ENCODE results near the gene UGGT1.

The UGGT1 gene

GRCh38 chr2:128134573-128134972 lies 43.6 kb downstream of the UGGT1 start:
- ATAC-seq (replicated peaks; ENCODE audit: extremely low read depth, poor library complexity, severe bottlenecking) (no peak), DNase-seq (ENCODE audit: low spot score in 2 of 2) (no peak)
- no peak overlapping the region for H3K4me3 Mint-ChIP-seq
- H3K27ac Mint-ChIP-seq (ENCODE audit: low read depth) = no peak overlapping the region
- H3K4me1 Mint-ChIP-seq = peaks cover 5% of the 10 kb centered on the region
- H3K27me3 Mint-ChIP-seq = no peaks in the 10 kb centered on the region
- H3K9me3 Mint-ChIP-seq = no peaks in the 10 kb centered on the region
- peaks cover 70% of the 10 kb centered on the region for H3K36me3 Mint-ChIP-seq (ENCODE audit: insufficient read depth)

GRCh38 chr2:128137094-128137616 lies 46.2 kb downstream of the UGGT1 start:
- Mint-ChIP-seq H3K4me1 (no peaks in the 10 kb centered on the region), H3K27ac (ENCODE audit: low read depth) (no peak overlapping the region), H3K4me3 (no peak overlapping the region), H3K9me3 (no peaks in the 10 kb centered on the region), H3K36me3 (ENCODE audit: insufficient read depth) (peaks cover 57% of the 10 kb centered on the region), H3K27me3 (no peaks in the 10 kb centered on the region)
- ATAC-seq (replicated peaks; ENCODE audit: extremely low read depth, poor library complexity, severe bottlenecking) = no peak
- no peak for DNase-seq (ENCODE audit: low spot score in 2 of 2)

- no peak overlapping the region for H3K27ac Mint-ChIP-seq (ENCODE audit: low read depth)
- DNase-seq (ENCODE audit: low spot score in 2 of 2) = no peak
- no peaks in the 10 kb centered on the region for H3K4me1 Mint-ChIP-seq
- no peak overlapping the region for H3K4me3 Mint-ChIP-seq
- H3K36me3 Mint-ChIP-seq (ENCODE audit: insufficient read depth) = peaks cover 46% of the 10 kb centered on the region
- no peaks in the 10 kb centered on the region for H3K9me3 Mint-ChIP-seq
- no peaks in the 10 kb centered on the region for H3K27me3 Mint-ChIP-seq
- ATAC-seq (replicated peaks; ENCODE audit: extremely low read depth, poor library complexity, severe bottlenecking) = no peak
Observed at GRCh38 chr2:128139624-128140023, 48.6 kb downstream of the UGGT1 start.

GRCh38 chr2:128145651-128146050 lies 54.7 kb downstream of the UGGT1 start:
- no peak for ATAC-seq (replicated peaks; ENCODE audit: extremely low read depth, poor library complexity, severe bottlenecking)
- no peaks in the 10 kb centered on the region for H3K27me3 Mint-ChIP-seq
- H3K27ac Mint-ChIP-seq (ENCODE audit: low read depth) = no peak overlapping the region
- no peaks in the 10 kb centered on the region for H3K4me1 Mint-ChIP-seq
- no peak overlapping the region for H3K4me3 Mint-ChIP-seq
- no peak for DNase-seq (ENCODE audit: low spot score in 2 of 2)
- H3K9me3 Mint-ChIP-seq = no peaks in the 10 kb centered on the region
- peaks cover 38% of the 10 kb centered on the region for H3K36me3 Mint-ChIP-seq (ENCODE audit: insufficient read depth)

- Mint-ChIP-seq H3K27ac (ENCODE audit: low read depth) (no peak overlapping the region), H3K36me3 (ENCODE audit: insufficient read depth) (peaks cover 63% of the 10 kb centered on the region), H3K9me3 (no peaks in the 10 kb centered on the region), H3K4me1 (peaks cover 12% of the 10 kb centered on the region), H3K4me3 (no peak overlapping the region), H3K27me3 (no peaks in the 10 kb centered on the region)
- DNase-seq (ENCODE audit: low spot score in 2 of 2) (no peak), ATAC-seq (replicated peaks; ENCODE audit: extremely low read depth, poor library complexity, severe bottlenecking) (no peak)
Observed at GRCh38 chr2:128153786-128154185, 62.8 kb downstream of the UGGT1 start.

- H3K4me1 Mint-ChIP-seq = peaks cover 12% of the 10 kb centered on the region
- ATAC-seq (replicated peaks; ENCODE audit: extremely low read depth, poor library complexity, severe bottlenecking) (no peak), DNase-seq (ENCODE audit: low spot score in 2 of 2) (no peak)
- no peaks in the 10 kb centered on the region for H3K9me3 Mint-ChIP-seq
- no peaks in the 10 kb centered on the region for H3K27me3 Mint-ChIP-seq
- H3K36me3 Mint-ChIP-seq (ENCODE audit: insufficient read depth) = peaks cover 65% of the 10 kb centered on the region
- H3K27ac Mint-ChIP-seq (ENCODE audit: low read depth) = peak overlapping the region; percentile 22
- H3K4me3 Mint-ChIP-seq = no peak overlapping the region
Observed at GRCh38 chr2:128154225-128154624, 63.2 kb downstream of the UGGT1 start.

- Mint-ChIP-seq H3K27me3 (no peaks in the 10 kb centered on the region), H3K4me1 (peaks cover 12% of the 10 kb centered on the region), H3K36me3 (ENCODE audit: insufficient read depth) (peaks cover 73% of the 10 kb centered on the region), H3K4me3 (no peak overlapping the region), H3K9me3 (no peaks in the 10 kb centered on the region), H3K27ac (ENCODE audit: low read depth) (no peak overlapping the region)
- no peak for DNase-seq (ENCODE audit: low spot score in 2 of 2)
- ATAC-seq (replicated peaks; ENCODE audit: extremely low read depth, poor library complexity, severe bottlenecking) = no peak
Observed at GRCh38 chr2:128155970-128156369, 65.0 kb downstream of the UGGT1 start.

- H3K36me3 Mint-ChIP-seq (ENCODE audit: insufficient read depth) = peaks cover 73% of the 10 kb centered on the region
- no peak overlapping the region for H3K4me3 Mint-ChIP-seq
- H3K9me3 Mint-ChIP-seq = no peaks in the 10 kb centered on the region
- H3K4me1 Mint-ChIP-seq = peaks cover 12% of the 10 kb centered on the region
- no peaks in the 10 kb centered on the region for H3K27me3 Mint-ChIP-seq
- ATAC-seq (replicated peaks; ENCODE audit: extremely low read depth, poor library complexity, severe bottlenecking) (no peak), DNase-seq (ENCODE audit: low spot score in 2 of 2) (no peak)
- H3K27ac Mint-ChIP-seq (ENCODE audit: low read depth) = no peak overlapping the region
Observed at GRCh38 chr2:128156812-128157211, 65.8 kb downstream of the UGGT1 start.

- DNase-seq (ENCODE audit: low spot score in 2 of 2) = no peak
- peaks cover 76% of the 10 kb centered on the region for H3K36me3 Mint-ChIP-seq (ENCODE audit: insufficient read depth)
- no peaks in the 10 kb centered on the region for H3K27me3 Mint-ChIP-seq
- peaks cover 12% of the 10 kb centered on the region for H3K4me1 Mint-ChIP-seq
- no peak overlapping the region for H3K27ac Mint-ChIP-seq (ENCODE audit: low read depth)
- ATAC-seq (replicated peaks; ENCODE audit: extremely low read depth, poor library complexity, severe bottlenecking) = no peak
- H3K4me3 Mint-ChIP-seq = no peak overlapping the region
- no peaks in the 10 kb centered on the region for H3K9me3 Mint-ChIP-seq
Observed at GRCh38 chr2:128157644-128158043, 66.6 kb downstream of the UGGT1 start.

- DNase-seq (ENCODE audit: low spot score in 2 of 2) (no peak), ATAC-seq (replicated peaks; ENCODE audit: extremely low read depth, poor library complexity, severe bottlenecking) (no peak)
- Mint-ChIP-seq H3K9me3 (no peaks in the 10 kb centered on the region), H3K36me3 (ENCODE audit: insufficient read depth) (peaks cover 71% of the 10 kb centered on the region), H3K27ac (ENCODE audit: low read depth) (no peak overlapping the region), H3K27me3 (no peaks in the 10 kb centered on the region), H3K4me1 (peaks cover 12% of the 10 kb centered on the region), H3K4me3 (no peak overlapping the region)
Observed at GRCh38 chr2:128158176-128158575, 67.2 kb downstream of the UGGT1 start.

GRCh38 chr2:128159437-128159836 lies 68.4 kb downstream of the UGGT1 start:
- no peaks in the 10 kb centered on the region for H3K9me3 Mint-ChIP-seq
- no peak overlapping the region for H3K4me3 Mint-ChIP-seq
- H3K27me3 Mint-ChIP-seq = no peaks in the 10 kb centered on the region
- no peak for DNase-seq (ENCODE audit: low spot score in 2 of 2)
- no peak overlapping the region for H3K27ac Mint-ChIP-seq (ENCODE audit: low read depth)
- peaks cover 11% of the 10 kb centered on the region for H3K4me1 Mint-ChIP-seq
- peaks cover 72% of the 10 kb centered on the region for H3K36me3 Mint-ChIP-seq (ENCODE audit: insufficient read depth)
- ATAC-seq (replicated peaks; ENCODE audit: extremely low read depth, poor library complexity, severe bottlenecking) = no peak

- Mint-ChIP-seq H3K4me1 (peaks cover 7% of the 10 kb centered on the region), H3K27me3 (no peaks in the 10 kb centered on the region), H3K9me3 (no peaks in the 10 kb centered on the region), H3K36me3 (ENCODE audit: insufficient read depth) (peaks cover 69% of the 10 kb centered on the region), H3K4me3 (no peak overlapping the region), H3K27ac (ENCODE audit: low read depth) (no peak overlapping the region)
- no peak for ATAC-seq (replicated peaks; ENCODE audit: extremely low read depth, poor library complexity, severe bottlenecking)
- no peak for DNase-seq (ENCODE audit: low spot score in 2 of 2)
Observed at GRCh38 chr2:128160616-128161275, 69.7 kb downstream of the UGGT1 start.

GRCh38 chr2:128162266-128162665 lies 71.3 kb downstream of the UGGT1 start:
- DNase-seq (ENCODE audit: low spot score in 2 of 2) = no peak
- Mint-ChIP-seq H3K9me3 (no peaks in the 10 kb centered on the region), H3K4me3 (no peak overlapping the region), H3K36me3 (ENCODE audit: insufficient read depth) (peaks cover 69% of the 10 kb centered on the region), H3K27me3 (no peaks in the 10 kb centered on the region), H3K4me1 (peaks cover 3% of the 10 kb centered on the region), H3K27ac (ENCODE audit: low read depth) (no peak overlapping the region)
- ATAC-seq (replicated peaks; ENCODE audit: extremely low read depth, poor library complexity, severe bottlenecking) = no peak

Data from central memory CD8-positive, alpha-beta T cell (primary cell).